GM23248 (cell line): ENCODE measurements around the gene CDKAL1. TPM values are rescaled to one million over a fixed set of nuclear protein-coding genes. Genes with fewer than 3 reads are reported as not detected.

Source experiments
- DNase-seq: peaks from one replicate; pipeline ENCODE4 v3.0.0-alpha.2; 2015
- H2AFZ ChIP-seq: fragments of 200-600 bp; sonication (generic); 2 replicates; pipeline ENCODE4 v1.6.1; 2016; ENCODE audit warnings: antibody characterized with exemption
- H3F3A ChIP-seq: fragments of 200-600 bp; sonication (generic); 2 replicates; pipeline ENCODE4 v1.6.1; 2016; ENCODE audit warnings: mild to moderate bottlenecking, antibody characterized with exemption, mixed run types; ENCODE audit not compliant: insufficient read depth
- H3K27ac ChIP-seq: fragments of 200-600 bp; sonication (generic); 2 replicates; pipeline ENCODE4 v1.5.1; 2016; ENCODE audit warnings: mild to moderate bottlenecking
- H3K27me3 ChIP-seq: fragments of 200-600 bp; sonication (generic); replicated peaks from 2 replicates; pipeline ENCODE4 v1.6.1; 2016; ENCODE audit warnings: mild to moderate bottlenecking; ENCODE audit not compliant: insufficient read depth
- H3K36me3 ChIP-seq: fragments of 200-600 bp; sonication (generic); 2 replicates; pipeline ENCODE4 v1.6.1; 2016; ENCODE audit warnings: low read depth, mild to moderate bottlenecking
- H3K4me1 ChIP-seq: fragments of 200-600 bp; sonication (generic); 2 replicates; pipeline ENCODE4 v1.6.1; 2016; ENCODE audit warnings: mild to moderate bottlenecking; ENCODE audit not compliant: insufficient read depth
- H3K4me2 ChIP-seq: fragments of 200-600 bp; sonication (generic); one replicate; pipeline ENCODE4 v1.6.1; 2016; ENCODE audit warnings: mild to moderate bottlenecking; ENCODE audit not compliant: unreplicated experiment
- H3K4me3 ChIP-seq: fragments of 200-600 bp; sonication (generic); 2 replicates; pipeline ENCODE4 v1.5.1; 2016; ENCODE audit warnings: mild to moderate bottlenecking
- H3K79me2 ChIP-seq: fragments of 200-600 bp; sonication (generic); 2 replicates; pipeline ENCODE4 v1.6.1; 2016; ENCODE audit warnings: mild to moderate bottlenecking; ENCODE audit not compliant: insufficient read depth
- H3K9ac ChIP-seq: fragments of 200-600 bp; sonication (generic); 2 replicates; pipeline ENCODE4 v1.6.1; 2016; ENCODE audit warnings: mild to moderate bottlenecking
- H3K9me2 ChIP-seq: fragments of 200-600 bp; sonication (generic); 2 replicates; pipeline ENCODE4 v1.6.1; 2016; ENCODE audit warnings: mixed run types, mild to moderate bottlenecking, moderate library complexity; ENCODE audit not compliant: insufficient read depth
- H3K9me3 ChIP-seq: fragments of 200-600 bp; sonication (generic); one replicate; pipeline ENCODE4 v1.6.1; 2017; ENCODE audit warnings: low read depth
- H4K20me1 ChIP-seq: fragments of 200-600 bp; sonication (generic); 2 replicates; pipeline ENCODE4 v1.6.0; 2016; ENCODE audit not compliant: insufficient read depth
- EZH2 ChIP-seq: fragments of 200-600 bp; sonication (generic); IDR thresholded peaks from 2 replicates; pipeline ENCODE4 v1.6.1; 2018; ENCODE audit warnings: antibody characterized with exemption, mild to moderate bottlenecking; ENCODE audit not compliant: insufficient read depth, poor library complexity, severe bottlenecking
- EZH2phosphoT487 ChIP-seq: fragments of 200-600 bp; sonication (generic); IDR thresholded peaks from 2 replicates; pipeline ENCODE4 v1.6.1; 2018; ENCODE audit warnings: antibody characterized with exemption, moderate library complexity, mild to moderate bottlenecking, low read depth; ENCODE audit not compliant: insufficient read depth
- WGBS, 2 experiments: methylation state at CpG; one replicate each; pipeline ENCODE4 v1.1.6; 2015 to 2017; ENCODE audit warnings: low lambda C conversion rate in 2 of 2, low coverage in 1 of 2; ENCODE audit errors: missing lambda C conversion rate in 2 of 2; 5-methylcytosine and 5-hydroxymethylcytosine counted together
- in situ Hi-C: fragments of 300-500 bp; cut with MboI; formaldehyde crosslinking; loops from 2 replicates; pipeline ENCODE4 v1.15.0; 2020
- polyA plus RNA-seq: library from polyadenylated mRNA; unstranded; fragments of >200 nt; fragmentation: Nextera tagmentation; extraction: Ambion mirVana; gene quantifications from 2 replicates; pipeline ENCODE4 v1.2.1, GENCODE V29; 2016
- total RNA-seq: library from RNA; depleted of rRNA; stranded (reverse); fragments of >200 nt; shearing (Covaris generic); gene quantifications from 2 replicates; pipeline ENCODE4 v1.2.3, GENCODE V29; 2014

Gene CDKAL1
- total and polyA plus RNA-seq, 2 experiments from 2014 or later, result 7.5 to 10.8 TPM

DNA sequence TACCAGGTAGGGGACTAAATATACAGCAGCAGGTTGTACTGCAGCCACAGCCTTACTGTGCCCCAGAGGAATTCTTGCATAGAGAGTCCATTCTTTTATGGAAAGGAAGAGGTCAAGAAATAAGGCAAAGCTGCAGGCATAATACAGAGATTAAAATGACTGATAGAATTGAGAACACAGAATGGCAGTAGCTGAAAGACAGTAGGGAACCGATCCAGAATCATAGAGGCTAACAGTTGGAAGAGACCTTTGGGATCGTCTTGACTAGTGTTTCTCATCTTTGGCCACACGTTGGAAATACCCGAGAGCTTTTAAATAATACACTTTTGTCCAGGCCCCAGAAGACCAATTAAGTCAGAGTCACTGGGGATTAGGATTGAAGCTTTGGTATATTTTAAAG is 566.7 kb downstream of the CDKAL1 start:
- Histone ChIP-seq H2AFZ (no peak overlapping the region), H3K4me3 (no peak overlapping the region), H3K9me2 (no peaks in the 10 kb centered on the region), H3K9ac (no peak overlapping the region), H3K36me3 (no peaks in the 10 kb centered on the region), H4K20me1 (no peaks in the 10 kb centered on the region), H3K79me2 (no peaks in the 10 kb centered on the region), H3K27me3 (no peaks in the 10 kb centered on the region), H3K4me1 (no peaks in the 10 kb centered on the region), H3K4me2 (no peak overlapping the region), H3K9me3 (no peaks in the 10 kb centered on the region), H3F3A (no peaks in the 10 kb centered on the region), H3K27ac (no peak overlapping the region)
- in situ Hi-C loops, result no loop called here
- WGBS, 2 experiments, result 89 to 93% methylated on average over 4 of the region's 4 CpGs
- no peak for DNase-seq
- TF ChIP-seq EZH2, result no peak
- TF ChIP-seq EZH2phosphoT487, result no peak

DNA sequence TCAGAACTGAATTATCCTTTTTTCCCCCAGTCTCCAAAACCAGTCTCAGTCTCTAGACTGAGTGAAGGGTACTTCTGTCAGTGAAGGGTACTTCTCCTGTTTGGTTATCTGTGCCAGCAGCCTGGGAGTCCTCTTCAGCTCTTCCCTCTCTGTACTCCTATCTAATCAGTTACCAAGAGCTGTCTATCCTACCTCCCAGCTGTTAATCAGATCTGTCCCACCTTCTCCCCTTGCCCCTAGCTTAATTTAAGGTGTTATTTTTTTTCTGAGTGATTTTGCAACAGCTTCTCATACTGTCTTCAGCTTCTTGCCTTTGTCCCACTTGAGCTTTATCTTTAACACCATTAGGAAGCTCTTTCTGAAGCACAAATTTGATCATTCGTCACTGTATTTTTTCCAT is 567.4 kb downstream of the CDKAL1 start:
- H4K20me1 ChIP-seq, result no peaks in the 10 kb centered on the region
- H3K27me3 ChIP-seq, result no peaks in the 10 kb centered on the region
- no peaks in the 10 kb centered on the region for H3K9me2 ChIP-seq
- no peak overlapping the region for H3K4me3 ChIP-seq
- H3K4me2 ChIP-seq, result no peak overlapping the region
- in situ Hi-C loops, result no loop called here
- TF ChIP-seq EZH2, result no peak
- TF ChIP-seq EZH2phosphoT487, result no peak
- no peaks in the 10 kb centered on the region for H3K4me1 ChIP-seq
- no peak overlapping the region for H3K27ac ChIP-seq
- no peak for DNase-seq
- H3F3A ChIP-seq, result no peaks in the 10 kb centered on the region
- no peaks in the 10 kb centered on the region for H3K79me2 ChIP-seq
- H3K9me3 ChIP-seq, result no peaks in the 10 kb centered on the region
- 100% methylated on average over 1 of the region's 1 CpG for WGBS, 2 experiments
- no peak overlapping the region for H2AFZ ChIP-seq
- H3K9ac ChIP-seq, result no peak overlapping the region
- H3K36me3 ChIP-seq, result no peaks in the 10 kb centered on the region

DNA sequence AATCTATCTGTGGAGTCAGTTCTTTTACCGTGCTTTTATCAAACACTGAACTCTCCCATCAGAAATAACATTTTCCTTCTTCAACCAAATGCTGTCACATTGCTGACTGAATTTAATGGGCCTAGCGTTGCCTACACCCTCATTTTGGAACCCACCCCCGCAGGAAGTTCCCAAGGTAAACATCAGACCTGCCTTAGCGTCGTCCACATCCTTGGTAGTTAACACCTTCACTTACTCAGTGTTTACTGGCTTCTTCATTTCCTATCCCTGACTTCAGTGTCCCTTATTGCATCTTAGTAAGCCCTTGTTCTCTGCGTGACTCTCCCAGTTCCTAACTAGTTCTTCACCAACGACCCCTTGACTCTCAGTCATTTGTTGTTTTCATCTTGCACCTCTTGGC is 567.9 kb downstream of the CDKAL1 start:
- no peaks in the 10 kb centered on the region for H3K4me1 ChIP-seq
- H3K27me3 ChIP-seq, result no peaks in the 10 kb centered on the region
- H3K4me2 ChIP-seq, result no peak overlapping the region
- no peaks in the 10 kb centered on the region for H3F3A ChIP-seq
- no peak overlapping the region for H2AFZ ChIP-seq
- H3K9me2 ChIP-seq, result no peaks in the 10 kb centered on the region
- H4K20me1 ChIP-seq, result no peaks in the 10 kb centered on the region
- H3K9me3 ChIP-seq, result no peaks in the 10 kb centered on the region
- no peak overlapping the region for H3K9ac ChIP-seq
- no peak for TF ChIP-seq EZH2
- TF ChIP-seq EZH2phosphoT487, result no peak
- 91 to 92% methylated on average over 7 of the region's 7 CpGs for WGBS, 2 experiments
- DNase-seq, result no peak
- H3K36me3 ChIP-seq, result no peaks in the 10 kb centered on the region
- H3K27ac ChIP-seq, result no peak overlapping the region
- H3K79me2 ChIP-seq, result no peaks in the 10 kb centered on the region
- in situ Hi-C loops, result no loop called here
- H3K4me3 ChIP-seq, result no peak overlapping the region

DNA sequence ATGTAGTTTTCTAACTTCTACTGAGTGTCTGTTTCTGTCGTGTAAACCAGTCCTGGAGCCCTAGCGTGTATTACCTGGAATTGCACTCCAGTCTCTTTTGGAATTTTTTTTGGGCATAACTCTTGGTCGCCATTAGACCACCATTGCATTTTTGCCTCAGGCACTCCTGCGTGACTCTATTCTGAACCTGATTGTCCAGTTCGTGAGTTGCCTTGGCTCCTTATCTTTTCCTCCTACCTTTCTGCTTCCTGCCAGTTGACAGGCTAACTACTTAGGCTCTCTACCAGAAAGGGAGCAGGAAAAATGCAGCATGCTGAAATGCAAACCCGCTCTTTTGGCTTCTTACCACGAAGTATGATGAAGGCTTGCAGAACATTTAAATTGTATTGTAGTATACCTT is 568.4 kb downstream of the CDKAL1 start:
- no peak for DNase-seq
- Histone ChIP-seq H2AFZ (no peak overlapping the region), H3K79me2 (no peaks in the 10 kb centered on the region), H3K4me3 (no peak overlapping the region), H3K9me3 (no peaks in the 10 kb centered on the region), H3K9me2 (no peaks in the 10 kb centered on the region), H3F3A (no peaks in the 10 kb centered on the region), H3K27me3 (no peaks in the 10 kb centered on the region), H3K4me1 (no peaks in the 10 kb centered on the region), H3K9ac (no peak overlapping the region), H4K20me1 (no peaks in the 10 kb centered on the region), H3K36me3 (no peaks in the 10 kb centered on the region), H3K27ac (no peak overlapping the region), H3K4me2 (no peak overlapping the region)
- in situ Hi-C loops, result no loop called here
- 96 to 97% methylated on average over 7 of the region's 7 CpGs for WGBS, 2 experiments
- no peak for TF ChIP-seq EZH2
- no peak for TF ChIP-seq EZH2phosphoT487

DNA sequence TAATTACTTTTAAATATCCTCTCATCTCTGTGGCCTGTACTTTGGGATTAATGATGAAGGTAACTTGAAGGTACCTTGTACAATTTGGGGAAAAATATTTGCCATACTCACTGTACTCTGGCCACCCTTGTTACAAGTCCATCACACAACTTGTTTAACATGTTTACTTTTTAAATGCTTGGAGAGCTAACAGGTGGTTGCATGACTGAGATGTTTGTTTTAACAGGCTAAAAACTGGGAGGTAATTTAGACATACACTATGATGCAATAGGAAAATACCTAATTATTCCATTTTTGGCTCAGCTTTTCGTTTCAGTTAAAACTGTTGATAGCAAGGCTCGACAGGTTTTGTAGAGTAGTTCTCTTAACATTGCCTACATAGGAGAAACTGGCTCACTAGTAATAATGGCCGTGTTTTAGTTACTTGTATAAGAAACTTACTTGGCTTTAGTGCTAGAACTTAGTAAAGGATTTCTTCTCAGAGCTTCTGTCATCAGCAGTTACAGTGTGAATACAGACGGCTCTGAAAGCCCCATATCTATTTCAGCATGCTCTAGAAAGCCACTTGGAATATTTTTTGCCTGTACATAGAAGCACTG is 569.5 kb downstream of the CDKAL1 start:
- WGBS, 2 experiments, result 71 to 73% methylated on average over 4 of the region's 4 CpGs
- Histone ChIP-seq H3K9me2 (no peaks in the 10 kb centered on the region), H3K9ac (no peak overlapping the region), H3K79me2 (no peaks in the 10 kb centered on the region), H3K4me2 (no peak overlapping the region), H3K27me3 (no peaks in the 10 kb centered on the region), H2AFZ (no peak overlapping the region), H4K20me1 (no peaks in the 10 kb centered on the region), H3F3A (no peaks in the 10 kb centered on the region), H3K36me3 (no peaks in the 10 kb centered on the region), H3K9me3 (no peaks in the 10 kb centered on the region), H3K4me3 (no peak overlapping the region), H3K27ac (no peak overlapping the region), H3K4me1 (no peaks in the 10 kb centered on the region)
- in situ Hi-C loops, result no loop called here
- no peak for DNase-seq
- TF ChIP-seq EZH2phosphoT487 (no peak), EZH2 (no peak)
